Brain microvascular endothelial cell (primary cell): ENCODE data around the gene UBN1.
"Not testable (repeated sequence)": the region's sequence is repeated elsewhere in the genome, so short reads cannot be mapped to it uniquely, and the experiment has no call there.

Experiments
- DNase-seq: peaks from one replicate; pipeline ENCODE4 v3.0.0-alpha.2; 2020
- H3K27ac ChIP-seq: fragments of 250-450 bp; sonication (Bioruptor Pico); 2 replicates; pipeline ENCODE4 v1.5.1; 2020; ENCODE audit warnings: mild to moderate bottlenecking, moderate library complexity
- H3K27me3 ChIP-seq: fragments of 250-450 bp; sonication (Bioruptor Pico); replicated peaks from 2 replicates; pipeline ENCODE4 v1.5.1; 2020; ENCODE audit warnings: mild to moderate bottlenecking
- H3K36me3 ChIP-seq: fragments of 250-450 bp; sonication (Bioruptor Pico); replicated peaks from 2 replicates; pipeline ENCODE4 v1.5.1; 2020; ENCODE audit warnings: mild to moderate bottlenecking
- H3K4me3 ChIP-seq: 2 replicates; pipeline ENCODE4 v1.5.1; 2011; ENCODE audit warnings: low read depth, mild to moderate bottlenecking, control low read depth, low read length, moderate library complexity
- in situ Hi-C: cut with HindIII; loops from 2 replicates; pipeline ENCODE4 v1.10.0; 2017; ENCODE audit warnings: low sequenced_read_pairs, low pct_ligation_motif_present
- TF ChIP-seq, protein P1 (sequence below): IDR thresholded peaks from 2 replicates; pipeline ENCODE4 v1.5.1; 2011; ENCODE audit warnings: low read depth, mild to moderate bottlenecking, moderate library complexity, low read length, control low read depth, inconsistent platforms; ENCODE audit errors: missing control alignments

UBN1 gene

DNA sequence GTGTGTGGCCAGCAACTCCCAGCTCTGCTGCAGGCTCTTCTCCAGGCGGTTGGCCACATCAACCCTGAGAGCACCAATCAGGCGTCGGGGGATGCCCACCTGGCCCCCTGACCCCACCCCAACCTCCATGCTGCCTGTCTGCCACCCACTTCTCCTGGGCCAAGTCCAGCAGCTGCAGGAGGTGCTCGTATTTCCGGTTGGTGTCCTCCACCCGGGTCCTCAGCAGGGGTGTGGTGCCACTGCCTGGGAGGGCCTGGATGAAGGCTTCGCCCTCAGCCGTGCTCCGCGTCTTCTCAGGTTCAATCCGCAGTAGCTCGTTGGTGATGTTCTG, 44.6 kb downstream of the UBN1 start:
- no peak for DNase-seq
- Histone ChIP-seq H3K4me3 (no peak overlapping the region), H3K36me3 (peaks cover 2% of the 10 kb centered on the region), H3K27me3 (no peaks in the 10 kb centered on the region), H3K27ac (no peak overlapping the region)
- in situ Hi-C loops: no loop called here
- TF ChIP-seq, protein P1, sequence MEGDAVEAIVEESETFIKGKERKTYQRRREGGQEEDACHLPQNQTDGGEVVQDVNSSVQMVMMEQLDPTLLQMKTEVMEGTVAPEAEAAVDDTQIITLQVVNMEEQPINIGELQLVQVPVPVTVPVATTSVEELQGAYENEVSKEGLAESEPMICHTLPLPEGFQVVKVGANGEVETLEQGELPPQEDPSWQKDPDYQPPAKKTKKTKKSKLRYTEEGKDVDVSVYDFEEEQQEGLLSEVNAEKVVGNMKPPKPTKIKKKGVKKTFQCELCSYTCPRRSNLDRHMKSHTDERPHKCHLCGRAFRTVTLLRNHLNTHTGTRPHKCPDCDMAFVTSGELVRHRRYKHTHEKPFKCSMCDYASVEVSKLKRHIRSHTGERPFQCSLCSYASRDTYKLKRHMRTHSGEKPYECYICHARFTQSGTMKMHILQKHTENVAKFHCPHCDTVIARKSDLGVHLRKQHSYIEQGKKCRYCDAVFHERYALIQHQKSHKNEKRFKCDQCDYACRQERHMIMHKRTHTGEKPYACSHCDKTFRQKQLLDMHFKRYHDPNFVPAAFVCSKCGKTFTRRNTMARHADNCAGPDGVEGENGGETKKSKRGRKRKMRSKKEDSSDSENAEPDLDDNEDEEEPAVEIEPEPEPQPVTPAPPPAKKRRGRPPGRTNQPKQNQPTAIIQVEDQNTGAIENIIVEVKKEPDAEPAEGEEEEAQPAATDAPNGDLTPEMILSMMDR: no peak

DNA sequence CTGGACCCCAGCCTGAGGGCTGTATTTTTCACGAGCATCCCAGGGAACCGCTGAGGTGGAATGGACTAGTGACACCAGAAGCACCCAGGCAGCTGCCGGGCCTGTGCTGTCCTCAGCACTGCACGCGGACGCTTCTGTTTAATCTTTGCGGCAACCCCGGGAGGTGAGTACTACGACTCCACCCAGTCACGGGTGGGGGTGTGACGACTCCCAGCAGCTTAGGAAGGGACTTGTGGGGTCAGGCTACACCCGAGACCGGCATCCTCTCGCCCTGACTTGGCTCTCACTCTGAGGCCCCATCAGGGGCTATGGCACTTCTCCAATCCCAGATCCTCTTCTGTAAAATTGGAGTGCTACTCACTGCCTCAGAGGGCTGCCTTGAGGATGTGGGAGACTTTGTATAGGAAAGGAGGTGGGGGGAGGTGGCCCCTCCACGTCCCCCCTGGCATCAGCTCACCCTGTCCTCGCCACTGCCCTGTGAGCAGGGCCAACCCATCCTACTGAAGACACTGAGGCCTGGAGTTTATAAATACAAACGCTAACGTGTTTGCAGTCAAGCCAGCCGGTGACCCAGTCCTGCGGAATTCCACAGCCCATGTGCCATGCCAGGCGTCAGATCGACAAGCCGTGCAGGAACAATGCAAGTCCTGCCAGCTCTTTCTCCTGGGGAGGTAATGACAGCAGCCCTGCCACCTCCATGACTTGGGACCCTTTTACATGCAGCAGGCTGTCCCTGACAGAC, 45.3 kb downstream of the UBN1 start:
- in situ Hi-C loops: no loop called here
- H3K27me3 ChIP-seq: no peaks in the 10 kb centered on the region
- H3K27ac ChIP-seq: no peak overlapping the region
- no peak overlapping the region for H3K4me3 ChIP-seq
- no peak for DNase-seq
- TF ChIP-seq, protein P1: no peak
- no peaks in the 10 kb centered on the region for H3K36me3 ChIP-seq

DNA sequence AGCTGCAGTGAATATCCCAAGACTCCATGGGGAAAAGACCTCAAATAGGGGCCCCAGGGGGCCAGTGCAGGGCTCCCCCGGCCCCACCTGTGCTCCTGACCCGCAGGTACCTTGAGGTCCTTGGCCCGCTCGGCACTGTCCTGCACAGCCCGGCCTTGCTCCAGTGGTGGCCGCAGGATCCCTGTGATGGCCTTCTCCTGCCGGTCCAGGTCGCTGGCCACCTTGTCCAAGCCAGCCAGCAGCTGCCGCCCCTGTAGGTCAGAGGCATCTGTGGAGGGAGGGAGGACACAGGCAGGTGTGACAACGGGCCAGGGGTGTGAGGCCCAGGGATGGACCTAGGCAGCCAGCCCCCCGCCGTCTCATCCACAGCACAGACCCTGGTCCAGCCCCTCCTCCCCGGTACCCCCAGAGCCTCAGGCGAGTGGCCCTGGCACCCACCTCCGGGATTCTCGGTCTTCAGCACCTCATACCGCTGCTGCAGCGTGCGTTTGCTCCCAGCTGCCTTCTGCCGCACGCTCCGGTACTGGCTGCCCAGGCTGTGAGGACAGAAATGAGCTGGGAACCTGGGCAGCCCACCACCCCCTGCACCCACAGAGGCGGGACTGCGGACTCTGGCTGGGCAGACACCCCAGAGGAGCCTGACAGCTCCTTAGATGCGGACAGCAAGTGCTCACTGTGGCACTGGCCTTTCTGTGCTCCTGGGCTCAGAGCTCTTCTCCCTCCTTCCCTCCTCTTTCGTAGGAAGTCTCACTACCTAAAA, 46.0 kb downstream of the UBN1 start:
- in situ Hi-C loops: no loop called here
- Histone ChIP-seq H3K36me3 (no peaks in the 10 kb centered on the region), H3K27me3 (no peaks in the 10 kb centered on the region), H3K4me3 (no peak overlapping the region), H3K27ac (no peak overlapping the region)
- DNase-seq: no peak
- TF ChIP-seq, protein P1: no peak

DNA sequence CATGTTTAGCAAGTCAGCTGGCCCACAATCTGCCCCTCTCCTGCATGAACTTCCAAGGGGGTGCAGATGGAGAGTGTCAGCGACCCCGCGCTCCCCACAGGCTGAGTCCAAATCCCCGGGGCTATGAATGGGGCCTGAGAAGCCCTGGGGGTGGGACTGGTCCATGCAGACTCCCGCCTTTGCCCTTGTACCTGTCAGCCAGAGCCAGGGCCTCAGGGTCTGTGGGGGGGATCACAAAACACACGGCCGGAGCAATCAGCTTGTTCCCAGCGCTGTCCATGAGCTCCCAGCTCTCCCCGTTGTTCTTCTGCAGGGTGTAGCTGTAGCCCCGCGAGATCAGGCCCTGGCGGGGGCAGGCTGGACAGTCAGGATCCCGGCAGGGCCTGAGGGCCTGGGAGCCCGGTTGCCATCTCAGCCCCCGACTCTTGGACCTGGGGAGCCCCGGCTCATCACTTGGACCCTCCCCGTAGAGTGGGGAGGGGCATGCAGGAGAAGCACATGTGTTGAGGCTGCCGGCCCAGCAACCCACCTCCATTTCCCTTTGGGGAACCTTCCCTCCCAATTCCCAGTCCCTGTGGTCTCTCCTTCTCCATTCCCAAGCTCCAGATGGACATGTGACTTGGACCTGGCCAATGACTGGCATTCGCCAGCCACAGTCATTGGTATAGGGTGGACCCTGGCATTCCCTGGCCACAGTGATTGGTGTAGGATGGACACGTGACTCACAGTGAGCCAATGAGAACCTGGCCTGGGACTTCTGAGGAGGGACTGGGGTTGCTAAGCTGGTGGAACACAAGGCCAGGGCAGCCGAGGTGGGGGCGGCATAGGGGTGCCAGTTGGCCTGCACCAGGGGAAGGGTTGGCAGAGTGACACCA, 47.2 kb downstream of the UBN1 start:
- TF ChIP-seq, protein P1: no peak
- H3K27ac ChIP-seq: no peak overlapping the region
- H3K36me3 ChIP-seq: no peaks in the 10 kb centered on the region
- in situ Hi-C loops: no loop called here
- DNase-seq: no peak
- H3K4me3 ChIP-seq: no peak overlapping the region
- no peaks in the 10 kb centered on the region for H3K27me3 ChIP-seq

DNA sequence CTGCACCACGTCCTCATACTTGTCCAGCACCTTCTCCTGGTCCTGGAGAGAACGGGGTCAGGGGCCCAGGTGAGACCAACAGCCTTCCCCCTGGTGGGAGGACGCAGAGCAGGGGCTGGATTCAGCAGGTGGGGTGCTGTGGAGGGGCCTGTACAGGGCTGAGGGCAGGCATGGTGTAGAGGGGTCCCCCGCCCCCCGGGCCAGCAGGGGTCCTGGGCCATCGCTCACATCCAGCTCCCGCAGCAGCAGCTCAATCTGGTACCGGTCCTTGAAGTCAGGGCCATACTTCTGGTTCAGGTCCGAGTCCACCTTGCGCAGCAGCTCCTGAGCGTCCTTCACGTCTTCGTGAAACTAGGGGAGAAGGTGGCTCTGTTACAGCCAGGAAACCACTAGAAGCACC, 48.1 kb downstream of the UBN1 start:
- no peaks in the 10 kb centered on the region for H3K36me3 ChIP-seq
- no peak for DNase-seq
- H3K27ac ChIP-seq: no peak overlapping the region
- TF ChIP-seq, protein P1: no peak
- in situ Hi-C loops: no loop called here
- H3K27me3 ChIP-seq: no peaks in the 10 kb centered on the region
- no peak overlapping the region for H3K4me3 ChIP-seq

DNA sequence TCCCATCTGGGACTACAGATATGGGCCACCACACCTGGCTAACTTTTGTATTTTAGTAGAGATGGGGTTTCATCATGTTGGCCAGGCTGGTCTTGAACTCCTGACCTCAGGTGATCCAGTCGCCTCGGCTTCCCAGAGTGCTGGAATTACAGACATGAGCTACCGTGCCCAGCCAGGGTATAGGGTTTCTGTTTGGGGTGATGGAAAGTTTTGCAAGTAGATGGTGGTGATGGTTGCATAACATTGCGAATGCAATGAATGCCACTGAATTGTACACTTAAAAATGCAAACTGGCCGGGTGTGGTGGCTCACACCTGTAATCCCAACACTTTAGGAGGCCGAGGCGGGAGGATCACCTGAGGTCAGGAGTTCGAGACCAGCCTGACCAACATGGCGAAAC, 49.5 kb downstream of the UBN1 start:
- H3K36me3 ChIP-seq, H3K27me3 ChIP-seq, H3K4me3 ChIP-seq, in situ Hi-C loops, H3K27ac ChIP-seq, DNase-seq: not testable (repeated sequence)
